ENCODE data around the gene SAA4.
"Not testable (repeated sequence)": the region's sequence is repeated elsewhere in the genome, so short reads cannot be mapped to it uniquely, and the experiment has no call there.

The SAA4 gene, protein sequence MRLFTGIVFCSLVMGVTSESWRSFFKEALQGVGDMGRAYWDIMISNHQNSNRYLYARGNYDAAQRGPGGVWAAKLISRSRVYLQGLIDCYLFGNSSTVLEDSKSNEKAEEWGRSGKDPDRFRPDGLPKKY

DNA sequence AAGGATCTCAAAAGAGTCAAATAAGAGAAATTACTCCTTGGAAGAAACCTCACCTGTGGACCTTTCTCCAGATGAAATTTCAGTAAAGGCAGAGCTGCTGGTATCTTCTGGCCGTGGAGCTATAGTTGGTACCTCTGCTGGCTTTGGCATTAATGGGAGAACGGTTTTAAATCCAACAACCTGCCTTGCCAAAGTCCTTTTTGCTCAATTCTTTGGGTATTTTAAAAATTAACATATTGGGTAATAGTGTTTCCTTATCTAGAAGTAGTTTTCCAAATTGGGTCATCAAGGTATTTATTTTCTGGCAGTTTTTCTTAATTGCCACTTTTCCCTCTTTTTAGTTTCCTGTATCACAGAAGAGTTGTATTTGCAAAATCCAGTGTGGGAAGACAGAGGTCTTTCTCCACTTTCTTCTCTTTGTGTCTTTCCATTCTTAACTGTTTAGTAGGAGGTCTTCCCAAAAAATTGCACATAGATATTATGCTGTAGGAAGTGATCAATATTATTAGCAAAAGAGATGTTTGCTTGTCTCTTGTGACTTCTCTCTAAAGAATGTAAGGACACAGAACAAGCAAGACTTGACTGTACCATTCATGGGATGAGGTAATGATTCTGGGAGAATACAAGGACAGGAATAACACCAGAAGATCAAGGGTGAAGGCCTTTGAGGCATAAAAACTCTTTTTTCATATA lies at the start of gene SAA4:
Gene SAA4 (minus strand): TSS at position 139 of the 693 bp plus-strand sequence. CDS start 876 bp downstream, outside the sequence.
- DNase-seq, result no peak

DNA sequence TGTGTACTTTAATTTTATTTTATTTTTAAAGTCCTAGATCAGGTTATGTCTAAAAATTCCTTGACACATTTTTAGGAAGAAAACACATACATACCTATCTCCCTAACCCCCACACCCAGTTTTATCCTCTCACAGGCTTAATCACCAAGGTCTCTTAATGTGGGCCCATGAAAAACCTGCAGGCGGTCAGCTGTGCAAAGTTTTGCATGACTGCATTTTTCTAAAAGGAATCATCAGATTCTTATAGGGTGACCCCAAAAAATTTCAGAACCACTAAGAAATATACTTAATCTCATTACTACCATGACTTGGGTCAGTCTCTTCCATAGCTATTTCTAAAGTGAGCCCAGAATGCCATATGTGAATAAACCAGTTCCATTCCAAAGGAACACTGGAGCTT lies 49.2 kb upstream of the SAA4 start:
- DNase-seq, result no peak

DNA sequence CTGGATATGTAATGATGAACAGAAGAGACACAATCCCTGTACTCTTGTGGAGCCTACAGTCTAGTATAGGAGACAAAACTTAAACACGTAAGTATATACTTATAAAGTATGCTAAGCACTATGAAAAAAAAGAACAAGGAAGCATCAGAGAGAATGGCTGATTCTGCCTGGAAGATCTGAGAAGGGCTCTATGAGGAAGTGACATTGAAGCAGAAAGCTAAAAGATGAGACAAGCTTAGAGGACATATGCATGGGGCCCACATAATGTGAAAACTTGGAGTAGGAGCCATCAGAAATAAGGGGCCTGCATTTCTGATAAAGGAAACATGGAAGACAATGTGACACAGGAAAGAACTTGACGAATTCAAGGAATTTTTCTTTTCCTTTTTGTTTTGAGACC lies 46.0 kb upstream of the SAA4 start:
- no peak for DNase-seq

DNA sequence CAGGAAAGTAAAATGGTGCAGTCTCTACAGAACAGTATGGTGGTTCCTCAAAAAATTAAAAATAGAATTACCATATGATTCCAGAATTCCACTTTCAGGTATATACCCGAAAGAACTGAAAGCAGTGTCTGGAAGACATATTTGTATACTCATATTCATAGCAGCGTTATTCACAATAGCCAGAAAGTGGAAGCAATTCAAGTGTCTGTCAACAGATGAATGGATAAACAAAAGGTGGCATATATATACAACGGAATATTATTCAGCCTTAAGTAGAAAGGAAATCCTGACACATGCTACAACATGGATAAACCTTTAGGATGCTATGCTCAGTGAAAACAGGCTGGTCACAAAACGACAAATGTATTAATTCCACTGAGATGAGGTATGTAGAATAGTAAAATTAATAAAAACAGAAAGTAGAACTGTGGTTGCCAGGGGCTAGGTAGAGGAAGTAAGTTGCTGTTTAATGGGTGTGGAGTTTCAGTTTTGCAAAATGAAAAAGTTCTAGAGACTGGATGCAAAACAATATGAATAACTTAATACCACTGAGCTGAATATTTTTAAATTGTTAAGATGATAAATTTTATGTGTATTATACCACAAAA lies 43.9 kb upstream of the SAA4 start:
- DNase-seq, result no peak

DNA sequence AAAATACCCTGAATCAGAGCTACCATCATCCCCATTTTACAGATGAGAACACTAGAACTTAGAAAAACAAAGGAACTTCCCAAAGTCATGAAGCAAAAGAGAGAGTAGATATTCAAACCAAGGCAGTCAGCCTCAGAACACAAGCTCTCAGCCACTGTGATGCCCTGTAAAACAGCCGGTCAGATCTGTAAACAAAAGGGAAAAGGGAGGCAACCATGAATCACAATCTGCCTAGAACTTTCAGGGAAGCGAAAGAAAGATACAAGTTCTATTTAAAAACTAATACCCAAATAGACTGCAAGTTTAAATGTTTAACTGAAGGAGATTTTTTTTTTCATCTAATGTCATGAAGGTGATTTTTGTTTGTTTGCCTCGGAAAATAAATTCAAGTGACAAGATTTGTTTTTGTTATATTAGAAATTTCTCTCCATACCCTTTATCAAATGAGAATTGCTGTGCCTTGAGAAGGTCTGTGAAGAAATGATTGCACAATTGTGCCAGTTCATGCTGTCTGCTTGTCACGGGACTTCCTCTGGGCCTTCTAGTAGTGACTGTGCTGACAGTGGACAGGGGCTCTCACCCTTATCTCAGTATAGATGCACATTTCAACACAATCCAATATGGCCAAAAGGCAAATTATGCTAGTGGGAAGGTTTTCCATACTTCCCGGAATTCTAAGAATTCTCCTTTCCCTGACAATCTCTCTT lies 41.1 kb upstream of the SAA4 start:
- no peak for DNase-seq

DNA sequence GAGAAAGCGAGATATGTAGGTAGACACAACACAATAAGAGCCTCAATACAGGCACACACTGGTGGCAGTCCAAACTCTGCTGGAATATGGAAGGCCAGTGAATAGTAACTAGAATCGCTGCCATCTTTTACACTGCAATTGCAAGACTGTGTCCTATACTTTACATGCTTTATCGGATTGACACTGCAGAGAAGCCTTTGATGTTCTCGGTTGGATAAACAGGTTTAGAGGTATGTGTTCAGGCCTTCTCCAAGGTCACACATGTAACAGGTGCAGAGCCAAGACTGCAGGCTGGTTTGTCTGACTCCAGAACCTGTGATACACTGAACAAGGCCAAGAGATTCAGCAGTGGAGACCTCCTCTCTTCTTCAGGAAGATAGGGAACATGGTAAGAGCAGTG lies 34.6 kb upstream of the SAA4 start:
- DNase-seq, result no peak

DNA sequence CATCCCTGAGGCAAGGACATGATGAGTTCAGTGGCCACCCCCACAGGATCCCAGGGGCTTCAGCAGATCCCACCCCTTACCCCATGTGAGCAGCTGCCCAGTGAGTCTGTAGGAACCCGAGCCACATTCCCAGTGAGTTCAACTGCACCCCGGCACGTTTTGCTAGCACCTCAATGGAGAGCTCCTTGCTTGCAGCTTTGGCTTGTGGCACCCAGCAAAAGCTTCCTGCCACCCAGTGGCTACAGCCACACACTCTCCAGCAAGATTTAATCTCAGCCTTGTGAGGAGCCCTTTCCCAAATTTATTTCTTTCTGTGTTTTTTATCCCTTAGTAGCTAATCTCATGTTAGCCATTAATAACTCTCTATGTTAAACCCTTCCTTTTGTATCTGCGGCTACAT lies 33.5 kb upstream of the SAA4 start:
- DNase-seq, result no peak

DNA sequence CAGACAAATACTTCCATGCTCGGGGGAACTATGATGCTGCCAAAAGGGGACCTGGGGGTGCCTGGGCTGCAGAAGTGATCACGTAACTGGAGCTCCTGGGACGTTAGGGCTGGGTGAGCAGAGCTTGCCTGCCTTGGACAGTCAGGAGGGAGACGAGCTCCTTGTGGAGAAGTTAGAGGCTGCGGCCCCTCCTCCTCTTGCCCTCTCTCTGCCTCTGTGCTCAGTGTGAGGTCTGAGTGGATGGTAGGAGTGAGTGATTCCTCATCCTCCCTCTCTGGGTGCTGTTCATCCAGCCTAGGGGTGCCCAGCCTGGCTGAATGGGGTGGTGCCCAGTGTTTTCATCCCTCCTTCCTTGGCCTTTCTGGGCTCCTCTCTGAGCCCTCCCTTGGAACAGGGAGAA lies 32.6 kb upstream of the SAA4 start:
- not testable (repeated sequence) for DNase-seq

DNA sequence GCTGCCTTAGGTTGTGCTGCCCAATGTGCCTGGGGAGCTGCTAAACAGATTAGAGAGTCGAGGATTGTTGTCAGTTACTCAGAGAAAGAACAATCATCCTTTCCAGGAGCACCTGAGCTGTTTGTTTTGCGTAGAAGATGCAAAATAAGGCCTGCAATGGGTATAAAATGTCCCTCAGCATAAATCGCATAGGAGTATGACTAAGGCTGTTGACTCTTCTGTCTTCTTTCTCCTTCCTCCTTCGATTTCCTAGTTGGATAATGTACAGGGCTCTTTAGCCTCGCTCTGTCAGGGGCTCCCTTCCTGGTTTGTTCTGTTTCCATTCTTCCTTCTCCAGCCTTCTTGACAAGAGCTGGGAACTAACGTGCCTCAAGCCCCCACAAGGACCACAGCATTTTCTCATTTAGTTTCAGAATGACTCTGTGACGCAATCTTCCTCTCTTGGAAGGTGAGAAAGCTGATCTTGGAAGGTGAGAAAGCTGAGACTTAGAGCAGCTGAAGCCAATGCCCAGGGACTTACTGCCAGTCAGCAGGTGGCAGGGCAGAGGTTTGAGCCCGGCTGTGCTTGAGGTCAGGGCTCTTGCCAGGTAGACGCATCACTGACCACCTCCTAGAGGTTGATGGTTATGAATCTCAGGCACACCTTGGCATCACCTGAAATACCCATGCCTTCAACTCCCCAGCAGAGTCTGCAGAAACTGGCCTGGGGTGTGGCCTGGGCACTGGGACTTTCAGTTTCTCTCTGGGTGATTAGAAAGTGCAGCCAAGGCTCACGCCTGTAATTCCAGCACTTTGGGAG lies 30.9 kb upstream of the SAA4 start:
- DNase-seq, result not testable (repeated sequence)

DNA sequence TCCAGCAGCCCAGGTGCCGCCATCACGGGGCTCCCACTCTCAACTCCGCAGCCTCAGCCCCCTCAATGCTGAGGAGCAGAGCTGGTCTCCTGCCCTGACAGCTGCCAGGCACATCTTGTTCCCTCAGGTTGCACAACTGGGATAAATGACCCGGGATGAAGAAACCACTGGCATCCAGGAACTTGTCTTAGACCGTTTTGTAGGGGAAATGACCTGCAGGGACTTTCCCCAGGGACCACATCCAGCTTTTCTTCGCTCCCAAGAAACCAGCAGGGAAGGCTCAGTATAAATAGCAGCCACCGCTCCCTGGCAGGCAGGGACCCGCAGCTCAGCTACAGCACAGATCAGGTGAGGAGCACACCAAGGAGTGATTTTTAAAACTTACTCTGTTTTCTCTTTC lies 29.3 kb upstream of the SAA4 start, which contains the start of gene SAA1:
Gene SAA1 (plus strand): TSS at position 316 of the 400 bp plus-strand sequence. CDS start 624 bp downstream, outside the sequence.
- no peak for DNase-seq

DNA sequence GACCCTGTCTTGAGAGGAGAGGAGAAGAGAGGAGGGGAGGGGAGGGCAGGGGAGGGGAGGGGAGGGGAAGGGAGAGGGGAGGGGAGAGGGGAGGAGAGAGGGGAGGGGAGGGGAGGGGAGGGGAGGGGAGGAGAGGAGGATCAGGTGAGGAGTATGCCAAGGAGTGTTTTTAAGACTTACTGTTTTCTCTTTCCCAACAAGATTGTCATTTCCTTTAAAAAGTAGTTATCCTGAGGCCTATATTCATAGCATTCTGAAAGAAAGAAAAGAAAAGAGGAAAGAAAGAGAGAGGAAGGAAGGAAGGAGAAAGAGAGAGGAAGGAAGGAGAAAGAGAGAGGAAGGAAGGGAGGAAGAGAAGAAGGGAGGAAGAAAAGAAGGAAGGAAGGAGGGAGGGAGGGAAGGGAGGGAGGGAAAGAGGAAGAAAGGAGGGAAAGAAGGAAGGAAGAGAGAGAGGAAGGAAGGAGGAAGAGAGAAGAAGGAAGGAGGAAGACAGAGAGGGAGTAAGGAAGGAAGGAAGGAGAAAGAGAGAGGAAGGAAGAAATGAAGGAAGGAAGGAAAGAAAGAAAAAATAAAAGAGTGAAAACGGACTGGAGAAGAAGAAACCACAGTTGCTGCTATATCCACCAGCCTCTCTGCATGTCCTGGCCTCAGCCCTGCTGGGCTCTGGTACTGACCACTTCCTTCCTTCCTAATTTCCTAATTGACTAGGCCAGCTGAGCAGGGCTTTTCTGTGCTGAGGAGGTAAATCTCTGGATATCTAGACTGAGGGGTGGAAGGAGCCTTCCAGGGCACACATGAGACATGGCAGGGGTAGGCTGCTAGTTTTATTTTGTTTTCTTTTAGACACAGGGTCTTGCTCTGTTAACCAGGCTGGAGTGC lies 28.3 kb upstream of the SAA4 start:
- DNase-seq, result no peak

DNA sequence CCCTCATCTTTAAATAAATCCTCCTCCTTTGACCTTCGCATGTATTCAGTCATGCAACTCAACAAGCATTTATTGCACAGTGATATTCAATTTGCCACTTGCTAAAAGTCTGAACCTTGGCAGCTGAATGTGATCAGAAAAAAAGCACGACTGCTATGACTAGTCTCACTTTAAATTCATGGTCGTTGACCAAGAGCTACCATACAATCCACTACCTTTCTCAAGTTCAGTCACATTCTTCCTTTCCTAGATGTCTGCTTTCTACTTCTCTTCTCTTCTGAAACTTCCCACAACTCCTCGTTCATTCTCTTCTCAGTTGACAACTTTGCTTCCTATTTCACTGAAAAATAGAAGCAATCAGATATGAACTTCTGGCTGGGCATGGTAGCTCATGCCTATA lies 27.4 kb upstream of the SAA4 start:
- DNase-seq, result no peak

DNA sequence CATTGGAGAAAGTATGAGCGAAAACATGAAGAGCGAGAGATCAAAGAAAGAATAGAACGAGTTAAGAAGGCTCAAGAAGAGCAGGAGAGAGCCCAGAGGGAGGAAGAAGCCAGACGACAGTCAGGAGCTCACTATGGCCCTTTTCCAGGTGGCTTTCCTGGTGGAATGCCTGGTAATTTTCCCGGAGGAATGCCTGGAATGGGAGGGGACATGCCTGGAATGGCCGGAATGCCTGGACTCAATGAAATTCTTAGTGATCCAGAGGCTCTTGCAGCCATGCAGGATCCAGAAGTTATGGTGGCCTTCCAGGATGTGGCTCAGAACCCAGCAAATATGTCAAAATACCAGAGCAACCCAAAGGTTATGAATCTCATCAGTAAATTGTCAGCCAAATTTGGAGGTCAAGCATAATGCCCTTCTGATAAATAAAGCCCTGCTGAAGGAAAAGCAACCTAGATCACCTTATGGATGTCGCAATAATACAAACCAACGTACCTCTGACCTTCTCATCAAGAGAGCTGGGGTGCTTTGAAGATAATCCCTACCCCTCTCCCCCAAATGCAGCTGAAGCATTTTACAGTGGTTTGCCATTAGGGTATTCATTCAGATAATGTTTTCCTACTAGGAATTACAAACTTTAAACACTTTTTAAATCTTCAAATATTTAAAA lies 26.2 kb upstream of the SAA4 start:
- DNase-seq, result not testable (repeated sequence)

DNA sequence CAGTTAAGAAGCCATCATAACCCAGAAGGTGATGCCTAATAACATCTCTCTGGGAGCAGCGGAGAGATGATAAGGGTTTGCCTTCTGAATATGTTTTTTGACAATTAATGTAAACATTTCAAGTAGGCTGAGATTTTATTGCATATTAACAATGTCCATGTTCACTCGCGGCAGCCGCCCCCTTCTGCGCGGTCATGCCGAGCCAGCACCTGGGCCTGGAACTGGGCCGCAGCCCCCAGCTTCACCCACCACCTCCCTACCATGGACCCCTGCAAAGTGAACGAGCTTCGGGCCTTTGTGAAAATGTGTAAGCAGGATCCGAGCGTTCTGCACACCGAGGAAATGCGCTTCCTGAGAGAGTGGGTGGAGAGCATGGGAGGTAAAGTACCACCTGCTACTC lies 25.1 kb upstream of the SAA4 start:
- no peak for DNase-seq

DNA sequence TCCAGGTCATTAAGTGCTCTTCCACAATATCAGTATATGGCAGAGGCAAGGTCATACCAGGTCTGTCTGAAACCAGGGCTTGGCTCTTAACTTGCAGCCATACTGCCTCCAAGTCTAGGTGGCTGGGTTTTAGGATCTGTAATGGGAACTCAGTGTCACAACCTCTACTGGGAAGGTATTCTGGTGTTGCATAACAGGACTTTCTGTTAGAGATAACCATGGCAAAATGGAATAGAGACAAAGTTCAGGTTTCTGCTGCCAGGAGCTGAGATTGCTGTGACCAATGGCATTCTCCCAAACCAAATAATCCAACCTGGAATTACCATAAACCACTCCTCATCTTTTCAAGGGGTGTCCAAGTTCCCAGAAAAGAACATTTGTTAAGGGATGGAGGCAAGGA lies 22.7 kb upstream of the SAA4 start:
- no peak for DNase-seq

DNA sequence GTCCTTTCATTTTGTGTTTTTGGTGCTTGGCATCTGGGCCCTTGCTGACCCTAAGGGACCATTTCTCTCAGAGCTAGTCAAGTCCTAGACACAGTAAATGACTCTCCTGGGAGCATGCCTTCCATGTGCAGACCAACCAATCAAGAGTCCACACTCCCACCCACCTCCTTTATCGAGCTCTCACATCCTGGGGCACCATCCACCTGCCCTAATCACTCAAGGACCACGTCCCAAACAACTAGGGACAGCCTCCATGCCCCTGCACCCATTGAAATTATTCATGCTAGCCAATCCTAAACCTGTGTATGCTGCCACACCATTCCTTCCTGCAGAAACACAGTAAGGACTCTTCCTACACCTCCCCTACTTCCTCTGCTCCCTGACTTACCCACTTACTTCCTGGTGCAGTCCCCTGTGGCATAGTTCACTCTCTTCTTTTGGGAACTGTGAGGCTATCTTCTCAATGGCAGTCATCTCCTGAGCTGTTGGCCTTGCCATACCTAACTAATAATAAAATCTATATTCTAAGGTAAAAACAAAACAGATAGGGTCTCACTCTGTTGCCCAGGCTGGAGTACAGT lies 18.3 kb upstream of the SAA4 start:
- DNase-seq, result no peak

DNA sequence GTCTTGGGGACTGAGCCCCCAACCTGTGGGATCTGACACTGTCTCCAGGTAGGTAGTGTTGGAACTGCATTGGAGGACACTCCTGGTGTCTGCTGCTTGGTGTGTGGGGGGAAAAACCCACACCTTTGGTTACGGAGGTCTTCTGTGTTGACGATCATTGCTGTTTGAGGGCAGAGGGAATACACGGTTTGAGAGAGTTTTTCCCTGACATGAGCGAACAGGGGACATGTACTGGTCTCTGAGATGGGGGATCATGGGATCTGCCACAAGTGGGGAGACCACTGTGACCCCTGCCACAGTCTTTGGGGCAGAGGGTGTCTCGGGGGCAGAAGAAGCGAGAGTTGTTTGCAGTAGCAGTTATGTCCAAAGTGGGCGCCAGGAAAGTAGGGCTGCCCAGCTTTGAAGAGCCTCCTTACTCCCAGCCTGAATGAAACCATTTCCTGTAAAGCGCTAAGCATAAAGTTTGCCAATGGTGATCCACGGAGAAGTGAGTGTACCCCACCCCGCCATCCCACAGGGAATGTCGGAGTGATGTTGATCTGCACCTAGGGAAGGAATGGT lies 17.3 kb upstream of the SAA4 start:
- no peak for DNase-seq

DNA sequence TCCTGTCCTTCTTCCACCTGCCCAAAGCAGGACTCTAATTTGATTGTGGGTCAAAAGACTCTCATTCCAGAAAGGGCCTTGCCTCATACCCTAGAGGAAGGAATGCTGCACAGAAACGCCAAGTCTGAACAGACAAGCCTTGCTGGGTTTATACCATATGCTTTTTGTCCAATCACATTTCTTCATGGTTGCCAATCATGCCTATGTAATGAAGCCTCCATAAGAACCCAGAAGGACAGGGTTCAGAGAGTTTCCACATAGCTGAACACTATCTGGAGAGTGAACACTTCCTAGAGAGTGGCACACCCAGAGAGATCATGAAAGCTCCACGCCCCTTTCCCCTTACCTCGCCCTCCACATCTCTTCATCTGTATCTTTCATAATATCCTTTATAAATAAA lies 16.6 kb upstream of the SAA4 start:
- no peak for DNase-seq

DNA sequence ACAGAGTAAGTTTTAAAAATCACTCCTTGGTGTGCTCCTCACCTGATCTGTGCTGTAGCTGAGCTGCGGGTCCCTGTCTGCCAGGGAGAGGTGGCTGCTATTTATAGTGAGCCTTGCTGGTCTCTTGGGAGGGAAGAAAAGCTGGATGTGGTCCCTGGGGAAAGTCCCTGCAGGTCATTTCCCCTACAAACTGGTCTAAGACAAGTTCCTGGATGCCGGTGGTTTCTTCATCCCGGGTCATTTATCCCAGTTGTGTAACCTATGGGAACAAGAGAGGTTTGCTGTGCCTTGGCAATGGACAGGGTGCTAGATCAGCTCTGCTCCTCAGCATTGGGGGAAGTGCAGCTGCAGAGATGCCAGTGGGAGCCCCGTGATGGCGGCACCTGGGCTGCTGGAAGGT lies 12.0 kb upstream of the SAA4 start, which contains the start of gene SAA2:
Gene SAA2 (minus strand): TSS at position 108 of the 400 bp plus-strand sequence. CDS start 657 bp downstream, outside the sequence.
- no peak for DNase-seq

DNA sequence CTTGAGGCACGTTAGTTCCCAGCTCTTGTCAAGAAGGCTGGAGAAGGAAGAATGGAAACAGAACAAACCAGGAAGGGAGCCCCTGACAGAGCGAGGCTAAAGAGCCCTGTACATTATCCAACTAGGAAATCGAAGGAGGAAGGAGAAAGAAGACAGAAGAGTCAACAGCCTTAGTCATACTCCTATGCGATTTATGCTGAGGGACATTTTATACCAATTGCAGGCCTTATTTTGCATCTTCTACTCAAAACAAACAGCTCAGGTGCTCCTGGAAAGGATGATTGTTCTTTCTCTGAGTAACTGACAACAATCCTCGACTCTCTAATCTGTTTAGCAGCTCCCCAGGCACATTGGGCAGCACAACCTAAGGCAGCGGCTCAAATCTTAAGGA lies 10.6 kb upstream of the SAA4 start:
- not testable (repeated sequence) for DNase-seq
